Left lung (tissue), 10 donors: ENCODE measurements around the gene ABHD17C. TPM values are rescaled to one million over a fixed set of nuclear protein-coding genes. Genes with fewer than 3 reads are reported as not detected.

ENCODE experiments used
- ATAC-seq: fragments of 200-7000 bp; cut with Tn5 transposase; one replicate; pipeline ENCODE4 v1.9.1; 2020; ENCODE audit warnings: moderate library complexity
- DNase-seq, 4 donors: peaks; one replicate each; pipeline ENCODE4 v3.0.0-alpha.2; 2013 to 2020
- H3K27ac ChIP-seq, 2 donors: fragments of 200-600 bp; sonication (generic) in 1 of 2; one replicate each; pipeline versions ENCODE4 v1.5.0 to v1.8.0; 2020 to 2021
- H3K27me3 ChIP-seq, 2 donors: fragments of 200-600 bp; sonication (generic) in 1 of 2; one replicate each; pipeline versions ENCODE4 v1.5.0 to v1.8.0; 2020 to 2021
- H3K36me3 ChIP-seq, 2 donors: fragments of 200-600 bp; sonication (generic) in 1 of 2; one replicate each; pipeline versions ENCODE4 v1.5.0 to v1.8.0; 2020 to 2021
- H3K4me1 ChIP-seq, 2 donors: fragments of 200-600 bp; one replicate each; pipeline ENCODE4 v1.8.0; 2021
- H3K4me3 ChIP-seq, 2 donors: fragments of 200-600 bp; sonication (generic) in 1 of 2; one replicate each; pipeline versions ENCODE4 v1.5.0 to v1.8.0; 2020 to 2021; ENCODE audit warnings: mild to moderate bottlenecking in 1 of 2
- H3K9me3 ChIP-seq, 2 donors: fragments of 200-600 bp; sonication (generic) in 1 of 2; one replicate each; pipeline versions ENCODE4 v1.5.0 to v1.8.0; 2020 to 2021
- CTCF ChIP-seq, 2 donors: fragments of 200-600 bp; sonication (generic) in 1 of 2; IDR thresholded peaks; one replicate each; pipeline versions ENCODE4 v1.5.0 to v1.8.0; 2021; ENCODE audit warnings: antibody characterized with exemption in 2 of 2
- intact Hi-C, 2 donors: fragments of 100-400 bp; cut with DNase I; formaldehyde crosslinking; loops; one replicate each; pipeline versions ENCODE4 v1.11.2 to v1.14.2; 2022
- polyA plus RNA-seq, 6 donors: library from polyadenylated mRNA; unstranded; fragments of 120-200 nt; gene quantifications; one replicate each; pipeline ENCODE4 v1.2.1, GENCODE V29; 2013; ENCODE audit not compliant: insufficient read length in 6 of 6
- total RNA-seq, 2 donors: library from RNA; stranded (reverse); fragmentation: NEBNext Ultra II Directional; extraction: Animal tissue kit (Norgen Biotek cat#: 25700); gene quantifications; one replicate each; pipeline ENCODE4 v1.2.1, GENCODE V29; 2021
- donor health status: DM: no; HTN: yes; CAD: no.
- donor health status: DM: no; HTN: no; CAD: no.

Gene ABHD17C
- total and polyA plus RNA-seq, 8 donors: 23.7 to 34.3 (median 27.8) TPM

- intact Hi-C loops: loop anchor here in 1 of 2 donors (5.0 kb wide), 3 partner anchors 188 to 317 kb away; no protein-coding TSS in a partner anchor
- ATAC-seq (peak; percentile 93), DNase-seq (peak; percentile 70 to 91 (median 81))
- H3K9me3 ChIP-seq: no peaks in the 10 kb centered on the region
- H3K27me3 ChIP-seq: peaks cover 12 to 54% of the 10 kb centered on the region in 2 donors
- H3K36me3 ChIP-seq: no peaks in the 10 kb centered on the region
- TF ChIP-seq CTCF (IDR thresholded peaks at IDR 0.05): peak; percentile 80 to 92
- H3K4me1 ChIP-seq: peaks cover 19 to 46% of the 10 kb centered on the region in 2 donors
- H3K27ac ChIP-seq: no peak within 1 kb of the TSS
- peak within 1 kb of the TSS; percentile 40 to 52 for H3K4me3 ChIP-seq
These were observed 84.0 kb downstream of the ABHD17C start, which contains the start of gene CEMIP for GRCh38 chr15:80778964-80779657. Gene CEMIP (plus strand): TSS chr15:80779370. CDS start chr15:80873880, 94,510 bp downstream.

GRCh38 chr15:80779658-80780415 is 84.7 kb downstream of the ABHD17C start:
- Histone ChIP-seq H3K27ac (no peak overlapping the region), H3K9me3 (no peaks in the 10 kb centered on the region), H3K27me3 (peaks cover 12 to 54% of the 10 kb centered on the region in 2 donors), H3K4me1 (peaks cover 19 to 46% of the 10 kb centered on the region in 2 donors), H3K4me3 (peak overlapping the region; percentile 40 to 52), H3K36me3 (no peaks in the 10 kb centered on the region)
- DNase-seq (peak in 3 of 4 donors; percentile 14 to 76 (median 14)), ATAC-seq (peak; percentile 60)
- intact Hi-C loops: loop anchor here in 1 of 2 donors (5.0 kb wide), 3 partner anchors 187 to 318 kb away; no protein-coding TSS in a partner anchor
- no peak for TF ChIP-seq CTCF (IDR thresholded peaks at IDR 0.05)

- H3K9me3 ChIP-seq: no peaks in the 10 kb centered on the region
- peak overlapping the region; percentile 40 to 52 for H3K4me3 ChIP-seq
- H3K27ac ChIP-seq: no peak overlapping the region
- ATAC-seq (peak; percentile 62), DNase-seq (peak; percentile 52 to 87 (median 76))
- TF ChIP-seq CTCF (IDR thresholded peaks at IDR 0.05): no peak
- peaks cover 19 to 46% of the 10 kb centered on the region in 2 donors for H3K4me1 ChIP-seq
- peaks cover 12 to 54% of the 10 kb centered on the region in 2 donors for H3K27me3 ChIP-seq
- no peaks in the 10 kb centered on the region for H3K36me3 ChIP-seq
- intact Hi-C loops: no loop called here
These were observed 85.5 kb downstream of the ABHD17C start for GRCh38 chr15:80780416-80781221.

- Histone ChIP-seq H3K9me3 (no peaks in the 10 kb centered on the region), H3K27ac (no peak overlapping the region), H3K4me3 (no peak overlapping the region), H3K27me3 (peaks cover 12 to 42% of the 10 kb centered on the region in 2 donors), H3K4me1 (peaks cover 18 to 32% of the 10 kb centered on the region in 2 donors), H3K36me3 (no peaks in the 10 kb centered on the region)
- ATAC-seq (no peak), DNase-seq (no peak)
- no peak for TF ChIP-seq CTCF (IDR thresholded peaks at IDR 0.05)
- intact Hi-C loops: no loop called here
These were observed 88.2 kb downstream of the ABHD17C start for GRCh38 chr15:80783260-80783659.
